ENCODE results near the gene ZNF469. TPM values are rescaled to one million over a fixed set of nuclear protein-coding genes. Genes with fewer than 3 reads are reported as not detected.

The ZNF469 gene
- total RNA-seq, 1 experiment from 2014 or later = 3.2 TPM

- TF ChIP-seq ATF3 (CRISPR knock-in tag; conservative IDR thresholded peaks at IDR 0.05) = 0 out of 2 replicates have a peak, but pooled peaks have one; percentile 28
- no peak for TF ChIP-seq ZSCAN18 (CRISPR knock-in tag; IDR thresholded peaks at IDR 0.05)
- TF ChIP-seq NFE2L1 (CRISPR knock-in tag; IDR thresholded peaks at IDR 0.05) = 0 out of 2 replicates have a peak, but pooled peaks have one; percentile 49
- Mint-ChIP-seq H3K4me3 (no peak overlapping the region), H3K27me3 (ENCODE audit: low read depth) (peaks cover 27% of the 10 kb centered on the region), H3K36me3 (no peaks in the 10 kb centered on the region), H3K9me3 (no peaks in the 10 kb centered on the region), H3K4me1 (peaks cover 12% of the 10 kb centered on the region), H3K27ac (no peak overlapping the region)
- ATAC-seq (no peak), DNase-seq (ENCODE audit: low spot score) (no peak)
- ChIA-PET POLR2A (no interaction called here), CTCF (no interaction called here)
These were observed 2.1 kb upstream of the ZNF469 start for GRCh38 chr16:88380619-88381018.

GRCh38 chr16:88381820-88382451 is 823 bp upstream of the ZNF469 start:
- peaks cover 38% of the 10 kb centered on the region for H3K27me3 Mint-ChIP-seq (ENCODE audit: low read depth)
- ChIA-PET CTCF (interaction anchor here (0.9 to 3.2 kb wide), 2 partner anchors 56 to 532 kb away, joined by 3 to 21 read pairs; no protein-coding TSS in a partner anchor), POLR2A (no interaction called here)
- no peak overlapping the region for H3K27ac Mint-ChIP-seq
- no peaks in the 10 kb centered on the region for H3K36me3 Mint-ChIP-seq
- no peaks in the 10 kb centered on the region for H3K9me3 Mint-ChIP-seq
- peak overlapping the region; percentile 79 for H3K4me3 Mint-ChIP-seq
- TF ChIP-seq ZNF281 (CRISPR knock-in tag; IDR thresholded peaks at IDR 0.05) = peak; percentile 83
- TF ChIP-seq ZNF532 (CRISPR knock-in tag; IDR thresholded peaks at IDR 0.05; ENCODE audit: borderline replicate concordance) = no peak
- TF ChIP-seq MAX (CRISPR knock-in tag; IDR thresholded peaks at IDR 0.05) = peak; percentile 25; the same call in 1 of the 2 replicates
- no peak for TF ChIP-seq ZNF232 (CRISPR knock-in tag; IDR thresholded peaks at IDR 0.05)
- TF ChIP-seq MLX (CRISPR knock-in tag; IDR thresholded peaks at IDR 0.05) = no peak
- peak; percentile 34 for ATAC-seq
- DNase-seq (ENCODE audit: low spot score) = peak; percentile 60
- H3K4me1 Mint-ChIP-seq = peaks cover 12% of the 10 kb centered on the region

GRCh38 chr16:88383401-88384221 is 852 bp downstream of the ZNF469 start:
- Mint-ChIP-seq H3K4me3 (peak overlapping the region; percentile 60), H3K27ac (no peak overlapping the region), H3K36me3 (no peaks in the 10 kb centered on the region), H3K27me3 (ENCODE audit: low read depth) (peaks cover 38% of the 10 kb centered on the region), H3K9me3 (no peaks in the 10 kb centered on the region), H3K4me1 (peaks cover 12% of the 10 kb centered on the region)
- peak; percentile 51 for DNase-seq (ENCODE audit: low spot score)
- peak; percentile 11 for ATAC-seq
- POLR2A ChIA-PET = no interaction called here
- CTCF ChIA-PET = interaction anchor here (1.0 to 3.2 kb wide), 2 partner anchors 16 to 54 kb away, joined by 4 to 21 read pairs; no protein-coding TSS in a partner anchor
- no peak for TF ChIP-seq ATF6 (CRISPR knock-in tag; IDR thresholded peaks at IDR 0.05)
- no peak for TF ChIP-seq GRHL2 (CRISPR knock-in tag; IDR thresholded peaks at IDR 0.05; ENCODE audit: insufficient replicate concordance, severe bottlenecking)
- peak; percentile 47; the same call in 1 of the 2 replicates for TF ChIP-seq MAX (CRISPR knock-in tag; IDR thresholded peaks at IDR 0.05)
- 0 out of 2 replicates have a peak, but pooled peaks have one; percentile 37 for TF ChIP-seq HMGXB4 (CRISPR knock-in tag; IDR thresholded peaks at IDR 0.05)
- TF ChIP-seq ZNF121 (CRISPR knock-in tag; IDR thresholded peaks at IDR 0.05) = no peak
- TF ChIP-seq CBFB (CRISPR knock-in tag; IDR thresholded peaks at IDR 0.05; ENCODE audit: low read depth) = no peak

Measured in WTC11 (cell line).